ENCODE data around the gene NUTM1. TPM values are rescaled to one million over a fixed set of nuclear protein-coding genes. Genes with fewer than 3 reads are reported as not detected.

The NUTM1 gene
- total RNA-seq: not detected

- H3K4me3 Mint-ChIP-seq: no peak within 1 kb of the TSS
- peak; percentile 96 for ATAC-seq (replicated peaks)
- H3K36me3 Mint-ChIP-seq (ENCODE audit: low read depth): peaks cover 43% of the 10 kb centered on the region
- no peak within 1 kb of the TSS for H3K27ac Mint-ChIP-seq
- H3K27me3 Mint-ChIP-seq: no peaks in the 10 kb centered on the region
- H3K9me3 Mint-ChIP-seq: no peaks in the 10 kb centered on the region
- peaks cover 16% of the 10 kb centered on the region for H3K4me1 Mint-ChIP-seq
These were observed at the start of gene NUTM1, which contains the start of gene NOP10 for GRCh38 chr15:34342737-34343575. NUTM1 (plus strand) TSS chr15:34343315; CDS start chr15:34343697, 382 bp downstream. NOP10 (minus strand) TSS chr15:34343136; CDS start chr15:34343073, 63 bp downstream.

DNA sequence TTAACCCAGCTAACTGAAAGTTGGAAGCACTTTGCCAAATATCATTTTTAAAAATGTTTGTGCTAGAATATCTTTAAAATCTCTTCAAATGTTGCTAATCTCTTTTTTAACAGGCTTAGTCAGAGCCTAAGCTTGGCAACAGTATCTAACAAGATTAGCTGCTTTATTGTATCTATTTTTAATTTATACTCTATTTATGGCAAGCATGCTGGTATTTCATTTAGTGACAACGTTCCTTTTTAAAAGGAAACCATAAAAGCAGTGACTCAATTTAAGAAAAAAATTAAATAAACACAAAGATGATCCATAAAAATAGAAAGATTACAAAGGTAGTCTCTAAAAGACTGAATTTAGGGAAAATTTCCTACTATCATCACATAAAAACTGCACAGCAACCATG lies 46.1 kb upstream of the NUTM1 start:
- Mint-ChIP-seq H3K27me3 (no peaks in the 10 kb centered on the region), H3K9me3 (no peaks in the 10 kb centered on the region), H3K27ac (no peak overlapping the region), H3K4me3 (no peak overlapping the region), H3K36me3 (ENCODE audit: low read depth) (peaks cover 5% of the 10 kb centered on the region), H3K4me1 (peaks cover 19% of the 10 kb centered on the region)
- ATAC-seq (replicated peaks): no peak

- Mint-ChIP-seq H3K27ac (no peak overlapping the region), H3K9me3 (no peaks in the 10 kb centered on the region), H3K36me3 (ENCODE audit: low read depth) (peaks cover 15% of the 10 kb centered on the region), H3K27me3 (no peaks in the 10 kb centered on the region), H3K4me3 (no peak overlapping the region), H3K4me1 (peaks cover 25% of the 10 kb centered on the region)
- ATAC-seq (replicated peaks): no peak
These were observed 42.1 kb upstream of the NUTM1 start for GRCh38 chr15:34301058-34301457.

- Mint-ChIP-seq H3K36me3 (ENCODE audit: low read depth) (peaks cover 24% of the 10 kb centered on the region), H3K9me3 (no peaks in the 10 kb centered on the region), H3K4me3 (no peak overlapping the region), H3K27ac (no peak overlapping the region), H3K4me1 (peaks cover 10% of the 10 kb centered on the region), H3K27me3 (no peaks in the 10 kb centered on the region)
- ATAC-seq (replicated peaks): no peak
These were observed 38.5 kb upstream of the NUTM1 start for GRCh38 chr15:34304613-34305012.

DNA sequence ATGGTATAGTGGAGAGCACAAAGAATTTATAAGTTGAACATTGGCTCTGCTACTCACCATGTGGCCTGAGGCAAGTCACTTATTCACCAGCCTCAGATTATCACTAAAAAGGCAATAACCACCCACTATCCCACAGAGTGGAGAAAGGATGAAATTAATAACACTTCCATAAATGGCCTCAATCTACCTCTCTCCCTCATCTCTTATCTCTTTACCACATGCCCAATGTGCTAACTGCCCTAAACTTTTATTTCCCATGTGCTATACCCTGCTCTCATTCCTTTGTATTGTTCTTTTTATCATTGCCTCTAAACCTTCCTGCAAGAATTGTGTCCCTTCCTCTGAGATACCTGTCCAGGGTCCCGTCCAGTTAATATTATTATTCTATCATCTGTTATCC lies 31.6 kb upstream of the NUTM1 start:
- Mint-ChIP-seq H3K36me3 (ENCODE audit: low read depth) (peaks cover 34% of the 10 kb centered on the region), H3K9me3 (no peaks in the 10 kb centered on the region), H3K4me3 (no peak overlapping the region), H3K27me3 (no peaks in the 10 kb centered on the region), H3K4me1 (peaks cover 6% of the 10 kb centered on the region), H3K27ac (no peak overlapping the region)
- ATAC-seq (replicated peaks): no peak

DNA sequence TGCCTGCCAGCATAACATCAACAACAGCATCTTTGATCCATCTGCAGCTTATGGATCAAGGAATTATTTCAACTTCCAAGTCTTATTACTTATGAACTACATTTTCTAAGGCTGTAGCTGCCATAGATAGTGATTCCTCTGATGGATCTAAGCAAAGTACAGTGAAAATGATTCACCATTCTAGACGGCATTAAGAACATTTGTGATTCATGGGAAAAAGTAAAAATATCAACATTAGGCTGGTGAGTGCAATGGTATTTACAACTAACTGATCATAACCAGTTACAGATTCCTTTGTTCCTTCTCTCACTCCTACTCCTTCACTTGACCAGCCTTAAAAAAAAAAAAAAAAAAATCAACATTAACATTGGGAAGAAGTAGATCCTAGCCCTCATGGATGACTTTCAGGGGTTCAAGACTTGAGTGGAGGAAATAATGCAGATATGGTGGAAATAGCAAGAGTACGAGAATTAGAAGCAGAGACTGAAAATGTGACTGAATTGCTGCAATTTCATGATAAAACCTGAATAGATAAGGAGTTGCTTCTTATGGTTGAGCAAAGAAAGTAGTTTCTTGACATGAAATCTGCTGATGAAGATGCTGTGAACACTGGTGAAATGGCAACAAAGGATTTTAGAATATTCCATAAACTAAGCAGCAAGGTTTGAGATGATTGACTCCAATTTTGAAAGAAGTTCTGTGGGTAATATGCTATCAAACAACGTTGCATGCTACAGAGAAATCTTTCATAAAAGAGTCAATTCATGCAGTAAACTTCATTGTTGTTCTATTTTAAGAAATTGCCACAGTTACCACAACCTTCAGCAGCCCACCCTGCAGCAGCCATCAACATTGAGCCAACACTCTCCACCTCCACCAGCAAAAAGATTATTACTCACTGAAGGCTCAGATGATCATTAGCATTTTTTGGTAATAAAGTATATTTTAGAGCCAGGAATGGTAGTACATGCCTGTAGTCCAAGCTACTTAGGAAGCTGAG lies 28.3 kb upstream of the NUTM1 start:
- peaks cover 10% of the 10 kb centered on the region for H3K4me1 Mint-ChIP-seq
- H3K27me3 Mint-ChIP-seq: no peaks in the 10 kb centered on the region
- ATAC-seq (replicated peaks): no peak
- H3K4me3 Mint-ChIP-seq: no peak overlapping the region
- H3K9me3 Mint-ChIP-seq: no peaks in the 10 kb centered on the region
- peaks cover 26% of the 10 kb centered on the region for H3K36me3 Mint-ChIP-seq (ENCODE audit: low read depth)
- no peak overlapping the region for H3K27ac Mint-ChIP-seq

- H3K9me3 Mint-ChIP-seq: no peaks in the 10 kb centered on the region
- peak overlapping the region; percentile 80 for H3K27ac Mint-ChIP-seq
- no peaks in the 10 kb centered on the region for H3K27me3 Mint-ChIP-seq
- peaks cover 15% of the 10 kb centered on the region for H3K4me1 Mint-ChIP-seq
- H3K4me3 Mint-ChIP-seq: peak overlapping the region; percentile 84
- peaks cover 13% of the 10 kb centered on the region for H3K36me3 Mint-ChIP-seq (ENCODE audit: low read depth)
- ATAC-seq (replicated peaks): peak; percentile 88
These were observed 24.6 kb upstream of the NUTM1 start for GRCh38 chr15:34318277-34319079.

- ATAC-seq (replicated peaks): no peak
- no peak overlapping the region for H3K4me3 Mint-ChIP-seq
- H3K36me3 Mint-ChIP-seq (ENCODE audit: low read depth): no peaks in the 10 kb centered on the region
- no peaks in the 10 kb centered on the region for H3K27me3 Mint-ChIP-seq
- no peaks in the 10 kb centered on the region for H3K9me3 Mint-ChIP-seq
- no peak overlapping the region for H3K27ac Mint-ChIP-seq
- peaks cover 9% of the 10 kb centered on the region for H3K4me1 Mint-ChIP-seq
These were observed 19.9 kb upstream of the NUTM1 start for GRCh38 chr15:34323217-34323616.

DNA sequence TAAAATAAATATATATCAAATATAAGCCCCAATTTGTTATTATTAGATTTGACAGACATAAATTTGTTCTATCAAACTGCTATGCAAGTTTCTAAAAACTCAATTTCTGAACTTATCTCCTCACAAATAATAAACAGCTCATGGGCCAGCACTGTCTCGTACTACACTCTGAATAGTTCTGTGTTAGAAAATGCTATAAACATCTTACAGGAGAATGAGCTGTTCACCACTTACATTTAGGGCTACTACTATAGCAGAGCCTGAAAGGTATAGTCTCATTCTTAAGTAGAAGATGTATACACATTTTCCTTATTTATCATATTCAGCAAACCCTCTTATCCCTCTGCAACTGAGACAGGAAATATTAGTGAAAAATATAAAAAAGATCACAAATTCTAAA lies 18.2 kb upstream of the NUTM1 start:
- H3K36me3 Mint-ChIP-seq (ENCODE audit: low read depth): no peaks in the 10 kb centered on the region

GRCh38 chr15:34325368-34325767 lies 17.7 kb upstream of the NUTM1 start:
- H3K36me3 Mint-ChIP-seq (ENCODE audit: low read depth): no peaks in the 10 kb centered on the region
- H3K4me1 Mint-ChIP-seq: peaks cover 8% of the 10 kb centered on the region
- H3K27me3 Mint-ChIP-seq: no peaks in the 10 kb centered on the region
- no peak overlapping the region for H3K4me3 Mint-ChIP-seq
- H3K27ac Mint-ChIP-seq: no peak overlapping the region
- no peak for ATAC-seq (replicated peaks)
- H3K9me3 Mint-ChIP-seq: no peaks in the 10 kb centered on the region

More for the DNA sequence above, 18.2 kb upstream of the NUTM1 start:
- H3K9me3 Mint-ChIP-seq: no peaks in the 10 kb centered on the region
- H3K27me3 Mint-ChIP-seq: no peaks in the 10 kb centered on the region
- no peak for ATAC-seq (replicated peaks)
- H3K4me3 Mint-ChIP-seq: no peak overlapping the region
- H3K4me1 Mint-ChIP-seq: peaks cover 8% of the 10 kb centered on the region
- no peak overlapping the region for H3K27ac Mint-ChIP-seq

GRCh38 chr15:34327906-34328305 lies 15.2 kb upstream of the NUTM1 start:
- H3K27me3 Mint-ChIP-seq: no peaks in the 10 kb centered on the region
- no peaks in the 10 kb centered on the region for H3K36me3 Mint-ChIP-seq (ENCODE audit: low read depth)
- H3K4me3 Mint-ChIP-seq: peak overlapping the region; percentile 50
- ATAC-seq (replicated peaks): peak; percentile 50
- no peaks in the 10 kb centered on the region for H3K9me3 Mint-ChIP-seq
- no peak overlapping the region for H3K27ac Mint-ChIP-seq
- peaks cover 10% of the 10 kb centered on the region for H3K4me1 Mint-ChIP-seq

DNA sequence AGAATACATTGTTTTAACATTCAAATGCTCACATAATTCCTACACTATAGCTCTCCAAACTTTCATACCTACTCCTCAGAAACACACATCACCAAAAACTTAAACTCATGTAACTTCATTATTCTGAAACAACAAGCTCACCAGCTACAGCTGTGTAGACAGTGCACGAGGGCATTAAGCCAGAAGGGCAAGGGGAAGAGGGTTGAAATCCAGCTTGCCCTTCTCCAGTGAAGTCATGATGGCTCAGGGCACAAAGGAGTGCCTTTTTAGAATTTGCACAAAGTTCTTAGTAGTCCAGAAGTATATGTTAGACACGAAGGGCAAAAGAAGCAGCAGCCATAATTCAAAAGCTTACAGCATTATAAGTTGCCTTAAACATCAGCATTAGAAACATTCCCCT lies 14.1 kb upstream of the NUTM1 start:
- no peaks in the 10 kb centered on the region for H3K27me3 Mint-ChIP-seq
- no peak for ATAC-seq (replicated peaks)
- H3K9me3 Mint-ChIP-seq: no peaks in the 10 kb centered on the region
- peaks cover 3% of the 10 kb centered on the region for H3K36me3 Mint-ChIP-seq (ENCODE audit: low read depth)
- H3K4me3 Mint-ChIP-seq: peak overlapping the region; percentile 50
- peaks cover 10% of the 10 kb centered on the region for H3K4me1 Mint-ChIP-seq
- H3K27ac Mint-ChIP-seq: no peak overlapping the region

- H3K36me3 Mint-ChIP-seq (ENCODE audit: low read depth): peaks cover 6% of the 10 kb centered on the region
- no peaks in the 10 kb centered on the region for H3K27me3 Mint-ChIP-seq
- H3K9me3 Mint-ChIP-seq: no peaks in the 10 kb centered on the region
- ATAC-seq (replicated peaks): no peak
- H3K4me3 Mint-ChIP-seq: peak overlapping the region; percentile 22
- H3K4me1 Mint-ChIP-seq: peaks cover 11% of the 10 kb centered on the region
- H3K27ac Mint-ChIP-seq: no peak overlapping the region
These were observed 12.8 kb upstream of the NUTM1 start for GRCh38 chr15:34330279-34330678.

GRCh38 chr15:34331809-34332208 lies 11.3 kb upstream of the NUTM1 start:
- Mint-ChIP-seq H3K4me3 (peak overlapping the region; percentile 50), H3K4me1 (peaks cover 21% of the 10 kb centered on the region), H3K36me3 (ENCODE audit: low read depth) (peaks cover 9% of the 10 kb centered on the region), H3K27me3 (no peaks in the 10 kb centered on the region), H3K9me3 (no peaks in the 10 kb centered on the region), H3K27ac (peak overlapping the region; percentile 36)
- peak; percentile 37 for ATAC-seq (replicated peaks)

Measured in activated T-helper 17 cell treated with anti-CD3 and anti-CD28 coated beads, Interleukin-2, amount 50 U/mL, for 72 hours (primary cell).